IPS-20b (cell line): ENCODE measurements around the gene TTYH3.
"Not testable (repeated sequence)": the region's sequence is repeated elsewhere in the genome, so short reads cannot be mapped to it uniquely, and the experiment has no call there.

Experiments
- H3K27ac ChIP-seq: one replicate; pipeline ENCODE4 v1.5.1; 2013; ENCODE audit warnings: low read length
- H3K27me3 ChIP-seq: 2 replicates; pipeline ENCODE4 v1.6.1; 2013; ENCODE audit warnings: mild to moderate bottlenecking, low read length, inconsistent platforms; ENCODE audit not compliant: insufficient read depth
- H3K36me3 ChIP-seq: 2 replicates; pipeline ENCODE4 v1.6.1; 2013; ENCODE audit warnings: low read depth, mild to moderate bottlenecking, inconsistent platforms, low read length, moderate library complexity; ENCODE audit not compliant: insufficient read depth
- H3K4me1 ChIP-seq: 2 replicates; pipeline ENCODE4 v1.6.1; 2013; ENCODE audit warnings: mild to moderate bottlenecking, control low read depth, inconsistent platforms, low read length, moderate library complexity; ENCODE audit not compliant: insufficient read depth
- H3K4me3 ChIP-seq: 2 replicates; pipeline ENCODE4 v1.5.1; 2013; ENCODE audit warnings: mild to moderate bottlenecking, low read length, inconsistent platforms
- H3K9ac ChIP-seq: 2 replicates; pipeline ENCODE4 v1.6.1; 2013; ENCODE audit warnings: low read depth, mild to moderate bottlenecking, inconsistent platforms, low read length, moderate library complexity
- H3K9me3 ChIP-seq: 2 replicates; pipeline ENCODE4 v1.6.1; 2013; ENCODE audit warnings: mild to moderate bottlenecking, low read depth, low read length, inconsistent platforms; ENCODE audit not compliant: insufficient read depth

The TTYH3 gene

GRCh38 chr7:2665359-2665791, 33.6 kb downstream of the TTYH3 start:
- Histone ChIP-seq H3K36me3 (peaks cover 14% of the 10 kb centered on the region; the same call in 1 of the 2 replicates), H3K4me1 (no peaks in the 10 kb centered on the region; the same call in 1 of the 2 replicates), H3K9ac (no peak overlapping the region), H3K4me3 (no peak overlapping the region), H3K27me3 (peaks cover 6% of the 10 kb centered on the region; the same call in 1 of the 2 replicates), H3K27ac (no peak overlapping the region), H3K9me3 (no peaks in the 10 kb centered on the region)

- no peaks in the 10 kb centered on the region; the same call in 1 of the 2 replicates for H3K4me1 ChIP-seq
- H3K27me3 ChIP-seq = peaks cover 6% of the 10 kb centered on the region; the same call in 1 of the 2 replicates
- no peak overlapping the region for H3K9ac ChIP-seq
- no peak overlapping the region for H3K27ac ChIP-seq
- no peaks in the 10 kb centered on the region for H3K9me3 ChIP-seq
- peaks cover 10% of the 10 kb centered on the region; the same call in 1 of the 2 replicates for H3K36me3 ChIP-seq
- no peak overlapping the region for H3K4me3 ChIP-seq
These were observed 34.4 kb downstream of the TTYH3 start for GRCh38 chr7:2666155-2666554.

DNA sequence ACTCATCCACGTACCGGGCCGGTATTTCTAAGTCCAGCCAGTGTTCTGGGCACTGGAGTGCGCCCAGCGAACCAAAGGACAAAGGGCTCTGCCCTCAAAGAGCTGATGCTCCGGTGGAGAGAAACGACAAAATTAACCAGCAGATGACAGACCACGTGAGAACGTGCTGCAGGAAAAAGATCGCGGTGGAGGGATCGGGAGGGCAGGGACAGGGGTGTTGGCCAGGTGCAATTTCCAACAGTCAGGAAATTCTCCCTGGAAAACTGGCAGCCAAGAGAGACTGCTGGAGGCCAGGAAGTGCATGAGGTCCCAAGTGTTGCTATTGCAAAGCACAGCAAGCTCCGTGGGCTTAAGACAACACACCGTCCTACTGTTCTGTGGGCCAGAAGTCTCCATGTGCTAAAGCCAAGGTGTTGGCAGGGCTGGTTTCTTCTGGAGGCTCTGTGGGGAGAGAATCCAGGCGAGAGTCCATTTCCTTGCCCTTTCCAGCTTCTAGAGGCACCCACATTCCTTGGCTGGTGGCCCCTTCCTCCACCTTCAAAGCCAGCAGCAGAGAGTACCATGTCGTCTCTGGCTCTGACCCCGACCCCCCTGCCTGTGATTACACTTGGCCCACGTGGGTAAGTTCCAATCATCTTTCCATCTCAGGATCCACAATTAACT, 34.9 kb downstream of the TTYH3 start:
- H3K9me3 ChIP-seq = no peaks in the 10 kb centered on the region
- H3K9ac ChIP-seq = no peak overlapping the region
- no peaks in the 10 kb centered on the region; the same call in 1 of the 2 replicates for H3K4me1 ChIP-seq
- no peak overlapping the region for H3K4me3 ChIP-seq
- peaks cover 4% of the 10 kb centered on the region; the same call in 1 of the 2 replicates for H3K36me3 ChIP-seq
- H3K27me3 ChIP-seq = peaks cover 6% of the 10 kb centered on the region; the same call in 1 of the 2 replicates
- no peak overlapping the region for H3K27ac ChIP-seq

- Histone ChIP-seq H3K9me3 (no peaks in the 10 kb centered on the region), H3K27me3 (peaks cover 6% of the 10 kb centered on the region; the same call in 1 of the 2 replicates), H3K36me3 (no peaks in the 10 kb centered on the region), H3K4me3 (no peak overlapping the region), H3K9ac (no peak overlapping the region), H3K27ac (no peak overlapping the region), H3K4me1 (no peaks in the 10 kb centered on the region; the same call in 1 of the 2 replicates)
These were observed 36.1 kb downstream of the TTYH3 start for GRCh38 chr7:2667843-2668242.

GRCh38 chr7:2668401-2668800, 36.6 kb downstream of the TTYH3 start:
- Histone ChIP-seq H3K36me3 (no peaks in the 10 kb centered on the region), H3K9ac (no peak overlapping the region), H3K4me1 (no peaks in the 10 kb centered on the region; the same call in 1 of the 2 replicates), H3K4me3 (no peak overlapping the region), H3K27me3 (peaks cover 6% of the 10 kb centered on the region; the same call in 1 of the 2 replicates), H3K9me3 (no peaks in the 10 kb centered on the region), H3K27ac (no peak overlapping the region)

DNA sequence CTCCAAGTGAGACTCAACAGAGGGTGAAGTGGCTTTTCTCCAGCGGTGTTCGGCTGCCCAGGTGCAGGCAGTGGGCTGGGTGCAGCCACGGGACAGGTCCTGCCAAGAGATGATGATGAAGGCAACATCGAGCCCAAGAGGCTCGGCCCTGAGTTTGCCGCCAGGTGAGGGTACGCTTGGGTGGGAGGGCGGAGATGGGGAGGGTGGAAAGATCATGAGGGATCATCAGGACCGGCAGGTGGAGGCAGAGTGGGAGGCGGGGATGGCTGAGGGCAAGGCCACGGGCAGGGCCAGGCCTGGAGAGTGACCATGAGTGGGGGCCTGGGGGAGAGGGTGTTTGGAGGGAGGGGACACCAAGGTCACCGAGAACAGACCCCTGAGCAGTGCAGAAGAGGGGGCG, 38.4 kb downstream of the TTYH3 start:
- H3K4me1 ChIP-seq = no peaks in the 10 kb centered on the region; the same call in 1 of the 2 replicates
- no peaks in the 10 kb centered on the region for H3K9me3 ChIP-seq
- peaks cover 6% of the 10 kb centered on the region; the same call in 1 of the 2 replicates for H3K27me3 ChIP-seq
- no peak overlapping the region for H3K9ac ChIP-seq
- no peaks in the 10 kb centered on the region for H3K36me3 ChIP-seq
- H3K27ac ChIP-seq = no peak overlapping the region
- H3K4me3 ChIP-seq = no peak overlapping the region

GRCh38 chr7:2670720-2671391, 39.1 kb downstream of the TTYH3 start:
- no peaks in the 10 kb centered on the region for H3K36me3 ChIP-seq
- no peak overlapping the region for H3K27ac ChIP-seq
- no peaks in the 10 kb centered on the region for H3K9me3 ChIP-seq
- H3K9ac ChIP-seq = no peak overlapping the region
- H3K4me3 ChIP-seq = no peak overlapping the region
- peaks cover 6% of the 10 kb centered on the region; the same call in 1 of the 2 replicates for H3K27me3 ChIP-seq
- no peaks in the 10 kb centered on the region; the same call in 1 of the 2 replicates for H3K4me1 ChIP-seq

DNA sequence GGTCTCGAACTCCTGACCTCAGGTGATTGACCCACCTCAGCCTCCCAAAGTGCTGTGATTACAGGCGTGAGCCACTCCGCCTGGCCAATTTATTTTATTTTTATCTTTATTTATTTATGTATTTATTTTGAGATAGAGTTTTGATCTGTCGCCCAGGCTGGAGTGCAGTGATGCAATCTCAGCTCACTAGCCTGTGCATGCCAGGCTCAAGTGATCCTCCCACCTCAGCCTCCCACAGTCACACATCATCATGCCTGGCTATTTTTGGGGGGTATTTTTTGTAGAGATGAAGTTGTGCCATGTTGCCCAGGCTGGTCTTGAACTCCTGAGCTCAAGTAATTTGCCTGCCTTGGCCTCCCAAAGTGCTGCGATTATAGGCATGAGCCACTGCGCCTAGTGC, 41.4 kb downstream of the TTYH3 start:
- H3K27me3 ChIP-seq, H3K4me3 ChIP-seq, H3K27ac ChIP-seq, H3K9ac ChIP-seq, H3K9me3 ChIP-seq, H3K4me1 ChIP-seq, H3K36me3 ChIP-seq: not testable (repeated sequence)

DNA sequence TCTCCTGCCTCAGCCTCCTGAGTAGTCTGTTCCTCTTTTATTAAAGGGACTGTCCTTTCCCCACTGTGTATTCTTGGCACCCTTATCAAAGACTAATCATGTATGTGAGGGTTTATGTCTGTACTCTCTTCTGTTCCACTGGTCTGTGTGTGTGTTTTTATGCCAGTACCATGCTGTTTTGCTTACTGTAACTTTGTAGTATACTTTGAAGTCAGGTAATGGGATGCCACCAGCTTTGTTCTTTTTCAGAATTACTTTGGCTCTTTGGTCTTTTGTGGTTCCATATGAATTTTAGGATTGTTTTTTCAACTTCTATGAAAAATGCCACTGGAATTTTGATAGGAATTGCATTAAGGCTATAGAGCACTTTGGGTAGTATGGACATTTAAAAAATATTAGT, 42.1 kb downstream of the TTYH3 start:
- Histone ChIP-seq H3K4me1 (no peaks in the 10 kb centered on the region; the same call in 1 of the 2 replicates), H3K27me3 (no peaks in the 10 kb centered on the region), H3K4me3 (no peak overlapping the region), H3K27ac (no peak overlapping the region), H3K9ac (no peak overlapping the region), H3K36me3 (no peaks in the 10 kb centered on the region), H3K9me3 (no peaks in the 10 kb centered on the region)

GRCh38 chr7:2675256-2675764, 43.5 kb downstream of the TTYH3 start:
- Histone ChIP-seq H3K36me3 (no peaks in the 10 kb centered on the region), H3K9me3 (no peaks in the 10 kb centered on the region), H3K27ac (no peak overlapping the region), H3K27me3 (no peaks in the 10 kb centered on the region), H3K4me1 (no peaks in the 10 kb centered on the region; the same call in 1 of the 2 replicates), H3K4me3 (no peak overlapping the region), H3K9ac (no peak overlapping the region)

- not testable (repeated sequence) for H3K36me3 ChIP-seq, H3K4me3 ChIP-seq, H3K27me3 ChIP-seq, H3K4me1 ChIP-seq, H3K9ac ChIP-seq, H3K27ac ChIP-seq, H3K9me3 ChIP-seq
These were observed 44.8 kb downstream of the TTYH3 start for GRCh38 chr7:2676576-2676975.

- H3K9ac ChIP-seq, H3K36me3 ChIP-seq, H3K4me3 ChIP-seq, H3K27ac ChIP-seq, H3K27me3 ChIP-seq, H3K4me1 ChIP-seq, H3K9me3 ChIP-seq: not testable (repeated sequence)
These were observed 46.7 kb downstream of the TTYH3 start for GRCh38 chr7:2678454-2678853.
